Measurements from ENCODE around the gene DLGAP5.

The DLGAP5 gene

GRCh38 chr14:55116246-55117030 lies 74.9 kb downstream of the DLGAP5 start:
- H3K36me3 ChIP-seq (replicated peaks; ENCODE audit: low read depth, low read length) = no peaks in the 10 kb centered on the region
- no peak overlapping the region for H3K9ac ChIP-seq (ENCODE audit: low read length)
- no peak overlapping the region for H3K4me2 ChIP-seq (ENCODE audit: low read length)
- no peaks in the 10 kb centered on the region for H3K4me1 ChIP-seq (ENCODE audit: low read length)
- no peak overlapping the region for H2AFZ ChIP-seq (ENCODE audit: low read depth, low read length)
- no peak overlapping the region for H3K27ac ChIP-seq (ENCODE audit: low read length)
- no peaks in the 10 kb centered on the region for H4K20me1 ChIP-seq (ENCODE audit: insufficient read depth, low read length)
- H3K9me3 ChIP-seq (ENCODE audit: insufficient read depth, low read length) = no peaks in the 10 kb centered on the region
- no peak overlapping the region for H3K4me3 ChIP-seq (ENCODE audit: low read length)
- 0 out of 2 replicates have a peak, but pooled peaks cover 2% of the 10 kb centered on the region for H3K27me3 ChIP-seq (ENCODE audit: low read depth, low read length)
- no peak for TF ChIP-seq EZH2phosphoT487 (IDR thresholded peaks at IDR 0.05; ENCODE audit: low read depth)
- no peak for TF ChIP-seq CTCF (IDR thresholded peaks at IDR 0.05; ENCODE audit: low read depth, low read length)
- H3K79me2 ChIP-seq (ENCODE audit: low read length) = no peaks in the 10 kb centered on the region

GRCh38 chr14:55115861-55116245 lies 75.5 kb downstream of the DLGAP5 start:
- H3K4me2 ChIP-seq (ENCODE audit: low read length) = no peak overlapping the region
- no peaks in the 10 kb centered on the region for H4K20me1 ChIP-seq (ENCODE audit: insufficient read depth, low read length)
- H3K4me1 ChIP-seq (ENCODE audit: low read length) = no peaks in the 10 kb centered on the region
- H3K36me3 ChIP-seq (replicated peaks; ENCODE audit: low read depth, low read length) = no peaks in the 10 kb centered on the region
- TF ChIP-seq CTCF (IDR thresholded peaks at IDR 0.05; ENCODE audit: low read depth, low read length) = no peak
- no peaks in the 10 kb centered on the region for H3K79me2 ChIP-seq (ENCODE audit: low read length)
- no peak overlapping the region for H2AFZ ChIP-seq (ENCODE audit: low read depth, low read length)
- no peaks in the 10 kb centered on the region for H3K9me3 ChIP-seq (ENCODE audit: insufficient read depth, low read length)
- no peak overlapping the region for H3K4me3 ChIP-seq (ENCODE audit: low read length)
- no peak overlapping the region for H3K9ac ChIP-seq (ENCODE audit: low read length)
- 0 out of 2 replicates have a peak, but pooled peaks cover 2% of the 10 kb centered on the region for H3K27me3 ChIP-seq (ENCODE audit: low read depth, low read length)
- no peak overlapping the region for H3K27ac ChIP-seq (ENCODE audit: low read length)

- no peak overlapping the region for H3K4me3 ChIP-seq (ENCODE audit: low read length)
- H3K27me3 ChIP-seq (ENCODE audit: low read depth, low read length) = 0 out of 2 replicates have a peak, but pooled peaks cover 2% of the 10 kb centered on the region
- H3K9ac ChIP-seq (ENCODE audit: low read length) = no peak overlapping the region
- no peak overlapping the region for H3K27ac ChIP-seq (ENCODE audit: low read length)
- no peaks in the 10 kb centered on the region for H3K4me1 ChIP-seq (ENCODE audit: low read length)
- no peak overlapping the region for H2AFZ ChIP-seq (ENCODE audit: low read depth, low read length)
- H3K36me3 ChIP-seq (replicated peaks; ENCODE audit: low read depth, low read length) = no peaks in the 10 kb centered on the region
- TF ChIP-seq EZH2phosphoT487 (IDR thresholded peaks at IDR 0.05; ENCODE audit: low read depth) (no peak), CTCF (IDR thresholded peaks at IDR 0.05; ENCODE audit: low read depth, low read length) (no peak)
- H3K9me3 ChIP-seq (ENCODE audit: insufficient read depth, low read length) = no peaks in the 10 kb centered on the region
- H3K4me2 ChIP-seq (ENCODE audit: low read length) = no peak overlapping the region
- H4K20me1 ChIP-seq (ENCODE audit: insufficient read depth, low read length) = no peaks in the 10 kb centered on the region
- H3K79me2 ChIP-seq (ENCODE audit: low read length) = no peaks in the 10 kb centered on the region
These were observed 75.9 kb downstream of the DLGAP5 start for GRCh38 chr14:55115460-55115859.

GRCh38 chr14:55114720-55115119 lies 76.7 kb downstream of the DLGAP5 start:
- no peaks in the 10 kb centered on the region for H3K79me2 ChIP-seq (ENCODE audit: low read length)
- no peaks in the 10 kb centered on the region for H4K20me1 ChIP-seq (ENCODE audit: insufficient read depth, low read length)
- H3K4me3 ChIP-seq (ENCODE audit: low read length) = no peak overlapping the region
- 0 out of 2 replicates have a peak, but pooled peaks cover 2% of the 10 kb centered on the region for H3K27me3 ChIP-seq (ENCODE audit: low read depth, low read length)
- H3K9ac ChIP-seq (ENCODE audit: low read length) = no peak overlapping the region
- H3K4me2 ChIP-seq (ENCODE audit: low read length) = no peak overlapping the region
- no peak overlapping the region for H2AFZ ChIP-seq (ENCODE audit: low read depth, low read length)
- H3K36me3 ChIP-seq (replicated peaks; ENCODE audit: low read depth, low read length) = no peaks in the 10 kb centered on the region
- H3K4me1 ChIP-seq (ENCODE audit: low read length) = no peaks in the 10 kb centered on the region
- H3K9me3 ChIP-seq (ENCODE audit: insufficient read depth, low read length) = no peaks in the 10 kb centered on the region
- no peak overlapping the region for H3K27ac ChIP-seq (ENCODE audit: low read length)
- TF ChIP-seq EZH2phosphoT487 (IDR thresholded peaks at IDR 0.05; ENCODE audit: low read depth) = no peak
- no peak for TF ChIP-seq CTCF (IDR thresholded peaks at IDR 0.05; ENCODE audit: low read depth, low read length)
